Epithelial cell of proximal tubule (primary cell): Measurements from ENCODE around the gene UPP2. TPM values are rescaled to one million over a fixed set of nuclear protein-coding genes. Genes with fewer than 3 reads are reported as not detected.

Experiments
- DNase-seq: peaks from one replicate; pipeline ENCODE4 v3.0.0-alpha.2; 2011; ENCODE audit warnings: low read depth
- H3K4me3 ChIP-seq: 2 replicates; pipeline ENCODE4 v1.5.1; 2011; ENCODE audit warnings: low read depth, mild to moderate bottlenecking, low read length
- total RNA-seq: library from RNA; depleted of rRNA; stranded (reverse); fragments of >200 nt; gene quantifications from 2 replicates; pipeline ENCODE4 v1.2.3, GENCODE V29; 2015
- TF ChIP-seq, protein P1 (sequence below): conservative IDR thresholded peaks from 2 replicates; pipeline ENCODE4 v1.5.1; 2012; ENCODE audit warnings: low read depth, mild to moderate bottlenecking, low read length

The UPP2 gene
- total RNA-seq, 1 donor from 2014 or later: not detected

DNA sequence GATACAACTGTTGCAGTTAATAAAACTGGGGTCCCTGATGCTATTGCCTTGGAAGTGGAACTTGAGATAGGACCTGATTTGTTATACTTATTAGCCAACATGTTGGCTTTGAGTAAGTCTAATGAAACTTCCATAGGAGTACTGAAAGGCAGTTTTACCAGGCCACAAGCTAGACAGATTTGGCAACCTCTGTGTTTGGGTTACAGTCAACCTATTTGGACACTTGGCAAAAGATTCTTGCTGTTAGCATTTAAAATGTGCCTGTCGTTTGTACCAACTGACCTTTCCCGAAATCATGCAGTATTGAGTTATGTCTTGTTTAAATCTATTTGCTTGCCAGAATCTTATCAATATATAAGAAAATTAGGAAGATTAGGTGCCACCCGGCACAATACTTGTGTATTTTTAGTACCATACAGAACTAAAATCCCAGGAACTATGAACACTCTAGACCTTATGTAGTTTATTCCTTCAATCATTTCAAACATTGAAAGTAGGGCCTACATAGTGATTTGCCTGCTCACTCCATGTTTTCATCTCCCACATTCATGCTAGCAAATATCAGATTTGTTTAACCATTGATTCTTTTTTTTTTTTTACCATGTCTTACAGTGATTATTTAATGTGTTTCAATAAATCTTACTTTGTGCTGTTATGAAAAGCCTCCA is 35.5 kb upstream of the UPP2 start:
- TF ChIP-seq, protein P1, sequence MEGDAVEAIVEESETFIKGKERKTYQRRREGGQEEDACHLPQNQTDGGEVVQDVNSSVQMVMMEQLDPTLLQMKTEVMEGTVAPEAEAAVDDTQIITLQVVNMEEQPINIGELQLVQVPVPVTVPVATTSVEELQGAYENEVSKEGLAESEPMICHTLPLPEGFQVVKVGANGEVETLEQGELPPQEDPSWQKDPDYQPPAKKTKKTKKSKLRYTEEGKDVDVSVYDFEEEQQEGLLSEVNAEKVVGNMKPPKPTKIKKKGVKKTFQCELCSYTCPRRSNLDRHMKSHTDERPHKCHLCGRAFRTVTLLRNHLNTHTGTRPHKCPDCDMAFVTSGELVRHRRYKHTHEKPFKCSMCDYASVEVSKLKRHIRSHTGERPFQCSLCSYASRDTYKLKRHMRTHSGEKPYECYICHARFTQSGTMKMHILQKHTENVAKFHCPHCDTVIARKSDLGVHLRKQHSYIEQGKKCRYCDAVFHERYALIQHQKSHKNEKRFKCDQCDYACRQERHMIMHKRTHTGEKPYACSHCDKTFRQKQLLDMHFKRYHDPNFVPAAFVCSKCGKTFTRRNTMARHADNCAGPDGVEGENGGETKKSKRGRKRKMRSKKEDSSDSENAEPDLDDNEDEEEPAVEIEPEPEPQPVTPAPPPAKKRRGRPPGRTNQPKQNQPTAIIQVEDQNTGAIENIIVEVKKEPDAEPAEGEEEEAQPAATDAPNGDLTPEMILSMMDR: no peak
- DNase-seq: no peak
- H3K4me3 ChIP-seq: no peak overlapping the region

DNA sequence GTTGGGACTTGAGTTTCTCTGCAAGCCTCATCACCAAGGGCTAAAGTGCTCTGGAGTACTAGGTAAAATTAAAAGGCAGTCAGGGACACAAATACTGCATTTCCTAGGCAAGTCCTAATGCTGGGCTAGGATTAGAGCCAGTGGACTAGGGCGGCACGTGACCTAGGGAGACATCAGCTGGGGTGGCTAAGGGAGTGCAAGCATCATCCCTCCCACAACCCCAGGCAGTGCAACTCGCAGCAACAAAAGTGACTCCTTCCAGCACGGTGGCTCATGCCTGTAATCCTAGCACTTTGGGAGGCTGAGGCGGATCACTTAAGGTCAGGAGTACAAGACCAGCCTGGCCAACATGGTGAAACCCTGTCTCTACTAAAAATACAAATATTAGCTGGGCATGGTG is 30.7 kb upstream of the UPP2 start:
- TF ChIP-seq, protein P1: no peak
- DNase-seq: no peak
- H3K4me3 ChIP-seq: no peak overlapping the region

DNA sequence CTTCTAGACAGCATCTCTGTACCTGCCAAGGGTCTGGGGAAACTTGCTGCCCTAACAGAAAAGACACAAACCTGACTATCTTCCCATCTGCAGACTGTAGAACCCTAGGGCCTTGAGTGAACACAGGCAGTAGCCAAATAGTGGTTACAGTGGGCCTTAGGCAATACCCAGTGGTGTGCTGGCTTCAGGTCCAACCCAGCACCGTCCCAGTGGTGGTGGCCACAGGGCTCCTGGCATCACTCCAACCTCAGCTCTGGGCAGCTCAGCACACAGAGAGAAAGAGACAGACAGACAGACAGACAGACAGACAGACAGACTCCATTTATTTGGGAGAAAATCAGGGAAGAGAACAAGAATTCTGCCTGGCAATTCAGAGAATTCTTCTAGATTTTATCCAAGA is 29.3 kb upstream of the UPP2 start:
- TF ChIP-seq, protein P1: no peak
- H3K4me3 ChIP-seq: no peak overlapping the region
- DNase-seq: no peak

DNA sequence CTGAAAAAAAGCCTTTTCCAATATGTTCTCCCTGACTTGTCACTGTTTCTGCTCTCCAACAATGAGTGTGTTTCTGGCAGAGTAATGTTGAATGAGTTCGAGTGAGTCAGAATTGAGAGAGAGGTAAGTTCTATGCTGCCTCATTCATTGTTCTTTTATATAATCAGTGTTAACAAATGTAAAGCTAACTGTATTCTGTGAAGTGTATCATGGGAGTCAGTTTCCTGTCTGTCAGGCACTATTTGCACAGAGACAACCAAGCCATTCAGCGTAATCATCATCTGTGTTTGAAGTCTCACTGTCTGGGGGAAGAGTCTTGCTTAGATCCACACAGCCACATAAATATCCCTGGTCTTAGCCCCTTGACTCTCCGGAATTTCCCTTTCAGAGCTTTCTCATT is 22.0 kb upstream of the UPP2 start:
- no peak overlapping the region for H3K4me3 ChIP-seq
- DNase-seq: peak; percentile 63
- TF ChIP-seq, protein P1: no peak

DNA sequence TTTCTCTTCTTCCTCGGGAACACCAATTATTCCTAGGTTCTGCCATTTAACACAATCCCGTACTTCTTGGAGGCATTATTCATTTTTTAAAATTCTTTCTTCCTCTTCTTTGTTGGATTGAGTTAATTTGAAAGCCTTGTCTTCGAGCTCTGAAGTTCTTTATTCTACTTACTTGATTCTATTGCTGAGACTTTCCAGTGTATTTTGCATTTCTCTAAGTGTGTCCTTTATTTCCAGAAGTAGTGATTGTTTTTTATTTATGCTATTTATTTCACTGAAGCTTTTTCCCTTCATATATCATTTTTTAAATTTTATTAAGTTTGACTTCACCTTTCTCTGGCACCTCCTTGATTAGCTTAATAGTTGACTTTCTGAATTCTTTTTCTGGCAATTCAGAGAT is 13.6 kb upstream of the UPP2 start:
- no peak for DNase-seq
- TF ChIP-seq, protein P1: no peak
- H3K4me3 ChIP-seq: no peak overlapping the region

DNA sequence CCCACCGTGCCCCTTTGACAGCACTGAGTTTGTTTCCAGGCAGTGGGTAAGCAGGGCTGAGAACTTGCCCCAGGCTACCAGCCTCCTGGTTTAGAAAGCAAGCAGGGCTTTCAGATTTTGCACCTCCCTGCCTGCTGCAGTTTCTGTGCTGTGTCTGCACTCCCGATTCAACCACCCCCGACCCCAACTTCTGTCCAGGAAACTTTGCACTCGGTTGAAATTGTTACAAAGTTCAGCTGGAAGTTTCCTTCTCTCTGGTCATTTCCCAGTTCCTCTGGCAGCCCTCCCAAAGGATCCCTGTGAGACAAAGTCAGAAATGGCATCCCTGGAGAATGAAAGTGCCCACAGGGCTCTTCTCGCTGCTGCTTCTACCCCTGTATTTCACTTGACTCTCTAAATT is 12.4 kb upstream of the UPP2 start:
- H3K4me3 ChIP-seq: no peak overlapping the region
- DNase-seq: no peak
- TF ChIP-seq, protein P1: no peak

DNA sequence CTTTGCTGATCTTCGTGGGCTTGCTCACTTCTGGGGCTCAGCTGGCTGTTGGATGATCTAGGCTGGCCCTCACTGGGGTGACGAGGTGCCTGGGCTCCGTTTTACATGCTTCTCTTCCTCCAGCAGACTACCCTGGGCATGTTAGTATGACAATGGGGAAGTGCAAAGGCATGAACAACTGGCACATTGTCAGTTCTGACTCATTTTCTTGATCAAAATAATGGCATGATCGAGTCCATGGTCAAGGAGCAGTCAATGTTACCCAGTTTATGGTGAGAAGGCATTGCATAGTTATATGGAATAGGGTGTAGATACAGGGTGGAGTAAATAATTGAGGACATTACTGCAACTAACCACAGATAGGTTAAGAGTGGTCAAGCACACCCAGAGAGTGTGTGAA is 10.0 kb upstream of the UPP2 start:
- no peak overlapping the region for H3K4me3 ChIP-seq
- TF ChIP-seq, protein P1: no peak
- DNase-seq: no peak
